Retinal pigment epithelial cell (primary cell): ENCODE measurements around the gene PLSCR3.

Experiments
- DNase-seq: peaks from one replicate; pipeline ENCODE4 v3.0.0-alpha.2; 2010; ENCODE audit warnings: low read depth
- H3K4me3 ChIP-seq: 2 replicates; pipeline ENCODE4 v1.5.1; 2011; ENCODE audit warnings: mild to moderate bottlenecking, low read length, control low read depth, moderate library complexity
- TF ChIP-seq, protein P1 (sequence below): conservative IDR thresholded peaks from 2 replicates; pipeline ENCODE4 v1.5.1; 2011; ENCODE audit warnings: low read depth, low read length, control low read depth, inconsistent platforms

PLSCR3 gene

DNA sequence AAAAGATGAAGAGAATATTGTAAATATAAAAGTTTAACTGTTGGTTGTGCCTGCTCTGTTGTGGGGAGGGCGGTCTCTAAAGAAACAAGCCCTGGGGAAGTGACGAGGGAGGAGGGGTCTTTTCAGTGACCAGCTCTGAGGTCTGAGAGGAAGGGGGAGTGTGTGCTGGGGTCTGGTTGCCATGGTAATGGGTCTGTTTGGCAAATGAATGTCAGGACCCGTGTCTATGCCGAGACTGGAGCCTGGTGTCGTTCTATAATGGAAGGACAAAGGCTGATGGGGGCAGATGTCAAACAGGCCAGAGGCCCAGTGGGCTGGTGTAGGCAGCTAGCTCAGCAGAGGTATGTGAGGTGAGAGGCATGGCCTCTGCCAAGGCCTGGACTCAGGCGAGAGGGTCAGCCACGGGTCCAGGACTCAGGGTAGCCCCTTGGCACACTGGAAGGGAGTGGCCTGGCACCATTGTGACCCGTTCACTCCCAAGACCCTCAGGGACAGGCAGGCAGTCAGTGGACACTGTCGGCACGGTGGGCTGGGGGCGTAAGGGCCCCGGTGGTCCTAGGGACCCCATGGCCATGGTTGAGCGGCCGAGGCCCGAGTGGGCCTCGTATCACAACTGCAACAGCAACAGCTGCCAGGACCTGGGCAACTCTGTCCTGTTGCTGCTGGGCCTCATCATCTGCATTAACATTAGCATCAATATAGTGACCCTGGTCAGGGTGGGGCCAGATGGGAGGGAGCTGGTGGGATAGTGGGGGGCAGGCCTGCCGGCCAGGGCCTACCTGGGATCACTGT is 25.7 kb upstream of the PLSCR3 start, which contains the start of gene SPEM1:
Gene SPEM1 (plus strand): TSS at position 506 of the 792 bp plus-strand sequence. CDS start 61 bp downstream, at position 567.
- TF ChIP-seq, protein P1, sequence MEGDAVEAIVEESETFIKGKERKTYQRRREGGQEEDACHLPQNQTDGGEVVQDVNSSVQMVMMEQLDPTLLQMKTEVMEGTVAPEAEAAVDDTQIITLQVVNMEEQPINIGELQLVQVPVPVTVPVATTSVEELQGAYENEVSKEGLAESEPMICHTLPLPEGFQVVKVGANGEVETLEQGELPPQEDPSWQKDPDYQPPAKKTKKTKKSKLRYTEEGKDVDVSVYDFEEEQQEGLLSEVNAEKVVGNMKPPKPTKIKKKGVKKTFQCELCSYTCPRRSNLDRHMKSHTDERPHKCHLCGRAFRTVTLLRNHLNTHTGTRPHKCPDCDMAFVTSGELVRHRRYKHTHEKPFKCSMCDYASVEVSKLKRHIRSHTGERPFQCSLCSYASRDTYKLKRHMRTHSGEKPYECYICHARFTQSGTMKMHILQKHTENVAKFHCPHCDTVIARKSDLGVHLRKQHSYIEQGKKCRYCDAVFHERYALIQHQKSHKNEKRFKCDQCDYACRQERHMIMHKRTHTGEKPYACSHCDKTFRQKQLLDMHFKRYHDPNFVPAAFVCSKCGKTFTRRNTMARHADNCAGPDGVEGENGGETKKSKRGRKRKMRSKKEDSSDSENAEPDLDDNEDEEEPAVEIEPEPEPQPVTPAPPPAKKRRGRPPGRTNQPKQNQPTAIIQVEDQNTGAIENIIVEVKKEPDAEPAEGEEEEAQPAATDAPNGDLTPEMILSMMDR: no peak
- no peak for DNase-seq
- H3K4me3 ChIP-seq: no peak within 1 kb of the TSS

DNA sequence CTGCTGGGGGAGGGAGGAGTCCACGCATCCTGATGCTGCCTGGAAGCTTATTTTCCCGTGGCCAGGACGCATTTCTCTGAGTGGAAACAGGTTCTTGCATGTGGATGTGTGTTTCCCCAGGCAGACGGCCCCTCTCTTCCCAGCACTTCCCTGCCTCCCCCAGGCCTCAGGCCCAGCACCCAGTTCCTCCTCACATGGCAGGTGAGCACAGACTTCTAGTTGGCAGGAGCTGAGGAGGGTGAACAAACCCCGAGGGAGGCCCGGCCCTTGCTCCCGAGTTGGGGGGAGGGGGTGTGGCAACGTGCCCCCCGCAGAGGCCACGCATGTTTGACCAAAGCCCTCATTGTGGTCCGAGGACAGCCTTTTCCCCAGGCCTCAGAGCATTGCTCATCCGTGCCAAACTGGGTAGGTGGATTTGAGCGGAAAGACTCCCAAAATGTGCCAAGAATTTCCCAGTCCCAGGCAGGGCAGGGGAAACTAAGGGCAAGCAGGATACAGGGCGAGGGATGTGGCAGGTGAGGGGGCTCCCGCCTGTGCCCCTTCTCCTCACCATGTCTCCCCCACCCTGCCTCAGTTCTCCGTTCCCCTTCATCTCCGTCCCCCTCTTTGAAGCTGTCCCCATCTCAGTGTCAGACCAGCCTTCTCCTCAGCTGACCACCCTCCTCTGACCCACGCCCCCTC is 24.3 kb upstream of the PLSCR3 start:
- TF ChIP-seq, protein P1: no peak
- no peak for DNase-seq
- no peak overlapping the region for H3K4me3 ChIP-seq

DNA sequence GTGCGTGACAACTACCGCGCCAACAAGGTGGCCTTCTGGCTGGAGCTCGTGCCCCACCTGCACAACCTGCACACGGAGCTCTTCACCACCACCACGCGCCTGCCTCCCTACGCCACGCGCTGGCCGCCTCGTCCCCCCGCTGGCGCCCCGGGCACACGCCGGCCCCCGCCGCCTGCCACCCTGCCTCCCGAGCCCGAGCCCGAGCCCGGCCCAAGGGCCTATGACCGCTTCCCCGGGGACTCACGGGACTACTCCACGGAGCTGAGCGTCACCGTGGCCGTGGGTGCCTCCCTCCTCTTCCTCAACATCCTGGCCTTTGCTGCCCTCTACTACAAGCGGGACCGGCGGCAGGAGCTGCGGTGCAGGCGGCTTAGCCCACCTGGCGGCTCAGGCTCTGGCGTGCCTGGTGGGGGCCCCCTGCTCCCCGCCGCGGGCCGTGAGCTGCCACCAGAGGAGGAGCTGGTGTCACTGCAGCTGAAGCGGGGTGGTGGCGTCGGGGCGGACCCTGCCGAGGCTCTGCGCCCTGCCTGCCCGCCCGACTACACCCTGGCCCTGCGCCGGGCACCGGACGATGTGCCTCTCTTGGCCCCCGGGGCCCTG is 22.8 kb upstream of the PLSCR3 start:
- DNase-seq: no peak
- TF ChIP-seq, protein P1: no peak
- H3K4me3 ChIP-seq: no peak overlapping the region

DNA sequence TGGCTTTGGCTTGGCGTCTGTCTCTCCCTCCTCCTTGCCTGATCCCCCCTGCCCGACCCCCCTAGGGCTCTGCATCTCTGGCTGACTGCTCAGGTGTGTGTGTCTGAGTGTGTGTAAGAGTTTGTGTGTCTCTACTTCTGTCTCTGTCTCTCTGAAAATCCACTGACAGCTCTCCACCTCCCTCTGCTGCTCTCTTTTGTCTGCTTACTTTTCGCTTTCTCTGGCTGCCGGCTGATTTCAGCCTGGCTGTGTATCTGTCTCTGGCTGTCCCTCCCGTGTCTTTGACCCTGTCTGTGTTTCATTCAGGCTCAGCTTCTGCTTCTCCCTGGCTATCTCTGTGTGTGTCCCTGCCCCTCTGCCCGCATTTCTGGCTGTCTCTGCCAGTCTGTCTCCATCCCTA is 22.0 kb upstream of the PLSCR3 start:
- no peak overlapping the region for H3K4me3 ChIP-seq
- no peak for DNase-seq
- TF ChIP-seq, protein P1: no peak

DNA sequence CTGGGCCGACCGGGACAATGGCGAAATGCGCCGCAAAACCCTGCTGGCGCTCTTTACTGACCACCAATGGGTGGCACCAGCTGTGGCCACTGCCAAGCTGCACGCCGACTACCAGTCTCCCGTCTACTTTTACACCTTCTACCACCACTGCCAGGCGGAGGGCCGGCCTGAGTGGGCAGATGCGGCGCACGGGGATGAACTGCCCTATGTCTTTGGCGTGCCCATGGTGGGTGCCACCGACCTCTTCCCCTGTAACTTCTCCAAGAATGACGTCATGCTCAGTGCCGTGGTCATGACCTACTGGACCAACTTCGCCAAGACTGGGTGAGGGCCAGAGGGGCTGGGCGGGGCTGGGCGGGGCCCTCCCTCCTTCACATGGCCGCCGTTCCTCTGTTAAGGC is 21.5 kb upstream of the PLSCR3 start:
- no peak overlapping the region for H3K4me3 ChIP-seq
- no peak for DNase-seq
- TF ChIP-seq, protein P1: no peak

DNA sequence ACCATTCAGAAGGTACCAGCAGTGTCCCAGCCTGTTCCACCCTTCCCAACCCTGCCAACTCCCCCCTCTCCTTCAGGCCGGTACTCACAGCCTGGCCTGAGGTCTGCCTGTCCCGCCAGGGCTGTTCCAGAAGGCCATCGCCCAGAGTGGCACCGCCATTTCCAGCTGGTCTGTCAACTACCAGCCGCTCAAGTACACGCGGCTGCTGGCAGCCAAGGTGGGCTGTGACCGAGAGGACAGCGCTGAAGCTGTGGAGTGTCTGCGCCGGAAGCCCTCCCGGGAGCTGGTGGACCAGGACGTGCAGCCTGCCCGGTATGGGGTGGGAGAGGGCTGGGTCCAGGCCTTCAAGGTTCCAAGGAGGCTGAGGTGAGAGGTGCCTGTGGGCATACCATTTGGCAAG is 20.5 kb upstream of the PLSCR3 start:
- TF ChIP-seq, protein P1: no peak
- no peak for DNase-seq
- no peak overlapping the region for H3K4me3 ChIP-seq
